NCI-H774 (cell line): Measurements from ENCODE around the gene TAF8.

ENCODE experiments used
- DNase-seq: peaks from one replicate; lab custom pipeline; 2025; lab: John Stamatoyannopoulos, UW

Gene TAF8

DNA sequence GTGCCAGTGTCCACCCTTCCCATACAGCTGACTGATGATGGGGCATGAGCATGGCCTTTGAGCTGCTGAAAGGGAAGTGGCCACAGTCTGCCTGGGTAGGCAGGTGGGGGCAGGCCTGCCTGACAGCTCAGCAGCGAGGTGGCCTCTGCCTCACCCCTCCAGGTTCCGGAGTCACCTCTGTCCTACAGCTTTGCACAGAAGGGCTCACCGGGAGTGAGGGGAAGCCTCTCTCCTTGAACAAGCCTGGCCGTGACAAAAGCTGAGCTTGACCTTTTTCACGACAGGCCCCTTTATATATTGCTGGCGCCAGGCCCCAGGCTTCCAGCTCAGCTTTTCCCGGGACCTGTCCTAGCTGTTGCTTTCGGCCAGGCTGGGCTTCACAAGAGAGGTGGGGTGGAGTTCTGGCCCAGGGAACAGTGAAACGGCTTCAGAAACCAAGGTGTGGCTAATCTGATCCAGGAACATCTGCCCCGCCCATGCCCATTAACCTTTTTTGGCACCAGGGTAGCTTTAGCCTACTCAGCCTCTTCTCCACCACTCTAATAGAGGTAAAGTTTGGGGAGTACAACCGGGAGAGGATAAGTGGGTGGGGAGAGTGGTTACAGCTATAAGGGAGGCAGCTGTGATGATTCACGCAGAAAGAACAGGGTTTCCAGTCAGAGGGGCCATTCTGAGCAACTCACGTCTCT lies 49.2 kb downstream of the TAF8 start:
- DNase-seq = no peak

DNA sequence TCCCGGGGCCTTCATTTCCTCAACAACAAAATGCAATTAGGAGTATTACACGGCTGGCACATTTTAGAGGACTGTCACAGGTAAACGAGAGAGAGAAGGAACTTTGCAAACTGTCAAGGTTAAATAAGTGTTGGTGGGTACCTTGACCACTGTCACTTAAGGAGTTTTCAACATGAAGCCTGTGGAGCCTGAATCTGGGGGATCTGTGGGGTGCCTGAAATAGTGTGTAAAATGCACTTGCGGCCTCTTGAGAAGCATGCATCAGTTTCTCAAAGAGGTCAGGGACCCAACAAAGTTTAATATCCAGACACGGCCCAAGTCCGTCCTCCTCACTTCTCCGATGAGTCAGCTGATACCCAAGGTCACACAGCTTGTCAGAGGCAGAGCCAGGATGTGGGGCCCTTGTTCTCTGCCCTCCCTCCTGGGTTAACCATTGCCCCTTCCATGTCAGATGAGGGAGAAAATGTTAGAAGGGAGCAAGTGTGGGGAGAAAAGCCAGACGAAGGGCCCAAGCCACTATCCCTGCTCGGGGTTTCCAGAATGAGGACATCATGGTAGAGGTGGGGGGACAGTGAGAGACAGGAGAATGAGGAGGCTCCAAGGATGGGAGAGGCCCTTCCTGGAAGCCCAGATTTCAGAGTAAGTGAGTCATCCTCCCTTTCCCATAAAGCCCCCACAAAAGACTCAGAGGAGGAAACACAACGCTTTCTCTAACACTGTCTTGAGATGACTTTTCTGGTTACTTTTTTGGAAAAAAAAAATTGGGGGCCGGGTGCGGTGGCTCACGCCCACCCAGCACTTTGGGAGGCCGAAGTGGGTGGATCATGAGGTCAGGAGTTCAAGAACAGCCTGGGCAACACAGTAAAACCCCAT lies 49.9 kb downstream of the TAF8 start:
- DNase-seq = no peak

GRCh38 chr6:42101186-42101657 lies 50.9 kb downstream of the TAF8 start:
- peak; percentile 24 for DNase-seq

DNA sequence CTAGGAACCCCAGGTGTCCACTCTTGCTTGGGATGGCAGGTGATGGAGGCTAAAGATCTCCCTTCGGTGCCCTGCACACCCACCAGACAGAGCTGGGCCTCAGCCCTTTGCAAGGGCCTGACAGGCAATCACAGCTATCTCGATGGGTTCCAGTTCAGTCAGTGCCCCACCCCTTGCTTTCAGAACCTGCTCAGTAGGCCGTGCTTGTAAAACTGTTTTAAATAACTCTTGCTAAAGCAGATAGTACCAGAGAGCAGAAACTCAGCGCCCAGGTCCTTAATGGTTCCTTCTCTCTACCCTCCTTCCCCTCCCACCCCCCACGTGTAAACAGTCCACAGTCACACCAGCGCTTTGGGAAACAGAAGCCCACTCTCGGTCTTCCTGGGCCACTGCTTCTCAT lies 52.9 kb downstream of the TAF8 start:
- no peak for DNase-seq

DNA sequence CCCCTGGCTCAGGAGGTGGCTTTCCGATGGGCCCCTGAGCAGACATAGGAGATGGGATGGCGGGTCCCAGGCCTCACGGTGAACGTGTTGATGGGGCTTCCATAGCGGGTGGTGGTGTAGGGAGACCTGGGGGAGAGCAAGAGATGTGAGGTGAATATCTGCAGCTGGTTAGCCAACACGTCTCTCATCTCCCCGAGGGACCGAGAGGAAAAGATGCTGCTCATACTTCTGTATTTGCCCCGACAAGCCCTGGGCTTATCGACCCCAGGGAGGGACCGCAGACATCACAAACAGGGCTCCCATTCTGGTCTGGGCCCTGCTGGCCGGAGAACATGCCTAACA lies 53.4 kb downstream of the TAF8 start:
- no peak for DNase-seq

GRCh38 chr6:42104095-42104803 lies 53.9 kb downstream of the TAF8 start:
- no peak for DNase-seq

GRCh38 chr6:42104804-42105125 lies 54.4 kb downstream of the TAF8 start:
- no peak for DNase-seq

GRCh38 chr6:42105156-42105648 lies 54.9 kb downstream of the TAF8 start:
- no peak for DNase-seq

DNA sequence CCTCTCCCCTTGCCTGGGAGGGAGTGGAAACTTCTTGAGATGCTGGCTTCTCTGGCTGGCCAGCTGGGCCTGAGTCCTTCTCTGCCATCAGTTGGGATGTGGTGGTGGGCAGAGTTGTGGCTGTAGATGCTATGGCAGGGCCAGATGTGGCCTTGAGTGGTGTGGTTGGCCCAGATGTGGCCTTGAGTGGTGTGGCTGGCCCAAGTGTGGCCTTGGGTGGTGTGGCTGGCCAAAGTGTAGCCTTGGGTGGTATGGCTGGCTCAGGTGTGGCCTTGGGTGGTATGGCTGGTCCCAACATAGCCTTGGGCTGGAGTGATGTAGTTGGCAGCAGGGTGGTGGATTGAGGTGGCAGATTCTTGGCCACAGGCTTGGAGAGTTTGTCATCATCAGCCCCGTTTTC lies 55.4 kb downstream of the TAF8 start:
- no peak for DNase-seq

- no peak for DNase-seq
Measured at GRCh38 chr6:42106112-42107023, 56.0 kb downstream of the TAF8 start.

DNA sequence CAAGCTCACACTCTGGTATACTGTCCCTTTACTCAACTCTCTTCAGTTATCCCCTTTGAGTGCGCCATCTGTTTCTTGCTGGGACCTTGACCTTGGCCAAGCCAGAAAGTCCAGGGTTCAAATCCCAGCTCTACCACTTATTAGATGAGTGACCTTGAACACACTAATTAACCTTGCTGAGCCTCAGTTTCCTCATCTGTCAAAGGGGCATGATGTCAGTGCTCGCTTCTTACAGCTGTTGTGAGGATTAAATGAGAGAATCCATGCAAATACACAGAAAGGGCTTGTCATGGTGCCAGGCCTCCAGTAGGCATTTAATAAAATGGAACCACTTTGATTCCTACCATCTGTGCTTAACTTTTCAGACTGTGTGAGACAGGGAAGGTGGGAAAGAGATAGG lies 57.7 kb downstream of the TAF8 start:
- DNase-seq = no peak

DNA sequence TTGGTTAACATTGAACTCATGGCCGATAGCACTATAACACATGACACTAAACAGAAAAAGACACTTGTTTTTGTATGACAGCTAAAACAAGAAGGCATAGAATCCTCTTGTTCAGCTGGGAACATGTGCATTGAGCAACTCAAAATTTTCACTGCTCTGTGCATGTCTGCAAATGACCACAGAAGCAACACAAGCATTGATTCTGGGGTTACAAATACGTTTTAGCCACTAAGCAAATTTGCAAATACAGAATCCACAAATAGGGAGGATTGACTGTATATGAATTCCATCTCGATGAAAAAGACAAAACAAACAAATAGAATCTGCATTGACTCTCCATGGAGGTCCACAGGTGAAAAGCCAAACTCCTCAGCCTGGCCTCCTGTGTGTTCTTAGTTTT lies 60.4 kb downstream of the TAF8 start:
- DNase-seq = no peak

GRCh38 chr6:42112351-42112750 lies 62.0 kb downstream of the TAF8 start:
- no peak for DNase-seq

DNA sequence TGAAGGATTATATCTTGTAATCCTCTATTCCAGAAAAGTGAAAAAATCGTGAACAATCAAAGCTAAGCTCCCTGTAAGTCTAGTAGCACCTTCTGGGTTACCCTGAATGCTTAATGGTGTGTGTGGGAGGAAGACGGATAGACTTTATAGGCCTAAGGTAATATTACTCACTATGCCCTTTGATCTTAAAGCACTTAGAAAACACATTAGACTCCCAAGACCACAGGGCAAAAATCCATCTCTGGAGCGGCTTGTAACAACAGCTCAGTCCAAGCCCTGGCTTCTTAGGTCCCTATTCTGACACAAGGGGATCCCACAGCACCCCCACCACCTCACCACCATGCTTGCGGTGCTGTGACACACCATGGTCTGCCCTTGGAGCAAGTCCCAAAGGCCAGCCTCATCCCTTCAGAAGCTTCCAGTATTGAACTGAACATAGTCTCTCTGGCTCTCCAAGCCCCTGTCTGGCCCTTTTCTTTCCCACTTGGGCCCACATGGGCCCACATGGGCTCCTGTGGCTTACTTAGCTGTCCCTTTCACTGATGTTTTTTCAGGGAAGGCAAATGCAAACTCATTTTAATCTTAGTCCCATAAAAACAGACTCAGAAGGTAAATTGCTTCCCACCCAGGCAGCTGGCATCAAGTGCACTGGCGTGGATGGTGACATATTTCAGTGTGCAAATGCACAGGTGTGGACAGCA lies 63.8 kb downstream of the TAF8 start:
- DNase-seq = no peak

DNA sequence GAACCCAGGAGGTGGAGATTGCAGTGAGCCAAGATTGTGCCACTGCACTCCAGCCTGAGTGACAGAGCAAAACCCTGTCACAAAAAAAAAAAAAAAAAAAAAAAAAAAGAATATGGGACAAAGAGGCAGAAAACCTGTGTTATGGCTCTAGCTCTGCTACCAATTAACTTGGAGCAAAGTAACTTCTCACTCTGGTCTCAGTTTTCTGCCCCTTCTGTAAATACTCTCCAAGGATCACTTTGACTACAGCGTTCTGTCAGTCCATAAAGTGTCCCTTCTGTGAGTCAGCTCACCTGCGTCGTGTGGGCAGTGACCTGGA lies 67.5 kb downstream of the TAF8 start:
- DNase-seq = no peak

DNA sequence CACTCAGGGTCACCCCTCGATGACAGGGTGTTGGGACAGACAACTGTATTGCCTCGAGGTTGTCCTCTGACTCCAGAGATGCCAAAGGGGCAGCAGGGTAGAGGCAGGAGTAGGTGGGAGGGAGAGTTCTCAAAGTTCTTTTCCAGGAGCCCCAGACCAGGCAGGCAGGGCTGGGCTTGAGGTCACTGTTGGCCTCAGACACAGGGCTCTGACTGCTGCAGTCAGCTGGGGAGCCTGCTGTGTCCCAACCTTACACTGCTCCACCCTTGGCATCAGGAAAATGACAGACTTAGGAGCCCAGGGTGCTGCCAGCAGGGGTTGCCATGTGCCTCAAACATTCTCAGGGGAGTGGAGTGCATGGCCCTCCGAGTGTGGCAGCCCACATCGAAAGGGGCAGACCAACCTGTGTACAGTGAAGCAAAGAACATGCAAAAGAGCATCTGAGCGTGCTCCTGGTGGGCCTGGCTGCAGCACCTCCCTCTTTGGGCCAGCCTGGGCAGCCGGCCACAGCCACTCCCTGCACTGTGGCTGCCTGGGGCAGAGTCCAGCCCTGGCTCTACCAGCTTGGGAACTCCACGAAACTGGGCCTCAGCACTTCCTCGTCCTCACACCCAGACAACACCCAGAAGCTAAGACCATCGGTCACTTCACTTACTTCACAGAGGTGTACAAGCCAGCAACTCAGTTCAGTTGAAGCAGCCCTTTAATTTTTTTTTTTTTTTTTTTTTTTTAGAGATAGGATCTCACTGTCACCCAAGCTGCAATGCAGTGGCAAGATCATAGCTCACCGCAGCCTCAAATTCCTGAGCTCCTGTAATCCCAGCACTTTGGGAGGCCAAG lies 68.1 kb downstream of the TAF8 start:
- peak; percentile 17 for DNase-seq

DNA sequence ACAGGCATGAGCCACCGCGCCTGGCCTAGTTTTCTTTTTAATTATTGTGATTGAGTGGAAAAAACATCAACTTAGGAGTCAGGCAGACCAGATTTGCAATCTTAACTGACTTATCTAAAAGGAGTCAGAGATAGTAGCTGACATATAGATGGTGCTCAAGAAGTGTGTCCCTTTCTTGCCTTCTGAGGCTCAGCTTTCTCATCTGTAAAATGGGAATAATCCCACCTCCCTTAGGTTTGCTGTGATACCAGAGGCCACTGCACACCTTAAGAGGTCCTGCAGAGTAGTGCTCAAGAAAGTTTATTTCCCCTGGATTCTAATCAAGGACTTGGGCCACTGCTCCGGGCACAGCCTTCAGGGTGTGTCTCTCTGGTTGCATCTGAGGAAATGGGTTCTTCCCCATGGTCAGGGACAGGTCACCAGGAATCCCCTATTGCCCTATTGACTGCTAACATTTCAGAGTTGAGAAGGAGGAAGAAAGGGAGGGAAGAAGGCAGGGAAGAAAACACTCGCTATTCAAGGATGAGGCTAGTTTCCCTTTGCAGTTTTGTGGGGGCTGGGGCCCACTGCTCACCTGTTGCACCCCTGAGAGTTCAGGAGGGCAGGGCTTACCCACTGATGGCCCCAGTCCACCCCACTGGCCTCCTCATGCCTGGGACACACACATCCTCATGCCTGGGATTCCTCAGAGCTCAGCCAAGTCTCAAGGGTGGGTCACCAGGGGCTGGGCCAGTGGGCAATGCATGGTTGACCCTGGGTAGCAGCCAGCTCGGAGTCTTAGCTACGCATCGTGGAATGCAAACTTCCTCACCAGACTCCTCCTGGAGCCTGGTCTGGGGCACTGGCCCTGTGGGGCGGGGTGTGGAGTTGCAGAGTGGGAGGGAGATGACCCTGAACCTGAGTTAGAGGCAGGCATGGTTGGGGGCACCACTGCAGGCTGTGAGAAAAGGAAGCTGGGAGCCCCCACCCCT lies 70.9 kb downstream of the TAF8 start:
- no peak for DNase-seq

- no peak for DNase-seq
Measured at GRCh38 chr6:42123379-42124103, 73.2 kb downstream of the TAF8 start.
